ENCODE results near the gene DPEP1.
A peak's percentile ranks its signal among the peaks of the same experiment; 100 is the strongest.
"Not testable (repeated sequence)": the region's sequence is repeated elsewhere in the genome, so short reads cannot be mapped to it uniquely, and the experiment has no call there.

DPEP1 gene

DNA sequence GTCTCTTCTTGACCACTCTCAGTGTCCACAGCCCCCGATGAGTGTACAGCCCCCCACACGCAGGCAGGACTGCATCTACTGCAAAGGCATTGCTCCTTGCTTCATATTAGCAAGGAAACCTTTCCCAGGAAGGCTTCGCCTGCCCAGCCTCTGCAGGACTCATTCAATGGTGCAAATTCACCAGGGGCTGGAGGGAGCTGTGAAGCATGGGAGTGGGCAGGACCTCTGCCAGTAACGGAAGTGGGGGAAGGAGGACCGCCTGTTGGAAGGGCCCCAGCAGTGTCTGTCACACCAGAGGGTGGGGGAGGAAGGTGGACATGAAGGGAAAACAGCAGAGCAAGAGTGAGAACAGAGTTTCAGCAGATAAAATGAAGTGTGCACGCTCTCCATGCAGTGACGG lies 46.7 kb downstream of the DPEP1 start:
- Histone ChIP-seq H2AFZ (no peak overlapping the region), H3K36me3 (ENCODE audit: control insufficient read depth, insufficient read depth, low read length) (no peaks in the 10 kb centered on the region), H3K9me3 (ENCODE audit: control insufficient read depth, low read length) (no peaks in the 10 kb centered on the region), H3K4me2 (ENCODE audit: low read length) (no peak overlapping the region), H3K27ac (no peak overlapping the region), H3K79me2 (peaks cover 9% of the 10 kb centered on the region), H3K4me1 (peaks cover 7% of the 10 kb centered on the region), H3K27me3 (ENCODE audit: control insufficient read depth, insufficient read depth, low read length) (no peaks in the 10 kb centered on the region), H3K9ac (no peak overlapping the region), H3K4me3 (ENCODE audit: low read depth, low read length) (no peak overlapping the region)
- TF ChIP-seq, protein P1, sequence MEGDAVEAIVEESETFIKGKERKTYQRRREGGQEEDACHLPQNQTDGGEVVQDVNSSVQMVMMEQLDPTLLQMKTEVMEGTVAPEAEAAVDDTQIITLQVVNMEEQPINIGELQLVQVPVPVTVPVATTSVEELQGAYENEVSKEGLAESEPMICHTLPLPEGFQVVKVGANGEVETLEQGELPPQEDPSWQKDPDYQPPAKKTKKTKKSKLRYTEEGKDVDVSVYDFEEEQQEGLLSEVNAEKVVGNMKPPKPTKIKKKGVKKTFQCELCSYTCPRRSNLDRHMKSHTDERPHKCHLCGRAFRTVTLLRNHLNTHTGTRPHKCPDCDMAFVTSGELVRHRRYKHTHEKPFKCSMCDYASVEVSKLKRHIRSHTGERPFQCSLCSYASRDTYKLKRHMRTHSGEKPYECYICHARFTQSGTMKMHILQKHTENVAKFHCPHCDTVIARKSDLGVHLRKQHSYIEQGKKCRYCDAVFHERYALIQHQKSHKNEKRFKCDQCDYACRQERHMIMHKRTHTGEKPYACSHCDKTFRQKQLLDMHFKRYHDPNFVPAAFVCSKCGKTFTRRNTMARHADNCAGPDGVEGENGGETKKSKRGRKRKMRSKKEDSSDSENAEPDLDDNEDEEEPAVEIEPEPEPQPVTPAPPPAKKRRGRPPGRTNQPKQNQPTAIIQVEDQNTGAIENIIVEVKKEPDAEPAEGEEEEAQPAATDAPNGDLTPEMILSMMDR (IDR thresholded peaks at IDR 0.05), result no peak

DNA sequence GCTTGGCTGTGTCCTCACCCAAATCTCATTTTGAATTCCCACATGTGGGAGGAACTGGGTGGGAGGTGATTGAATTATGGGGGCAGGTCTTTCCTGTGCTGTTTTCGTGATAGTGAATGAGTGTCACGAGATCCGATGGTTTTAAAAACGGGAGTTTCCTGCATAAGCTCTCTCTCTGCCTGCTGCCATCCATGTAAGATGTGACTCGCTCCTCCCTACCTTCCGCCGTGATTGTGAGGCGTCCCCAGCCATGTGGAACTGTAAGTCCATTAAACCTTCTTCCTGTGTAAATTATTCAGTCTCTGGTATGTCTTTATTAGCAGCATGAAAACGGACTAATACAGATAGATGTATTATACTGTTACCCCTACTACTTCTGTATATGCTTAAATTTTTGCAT lies 47.8 kb downstream of the DPEP1 start:
- H2AFZ ChIP-seq, result no peak overlapping the region
- TF ChIP-seq, protein P1 (IDR thresholded peaks at IDR 0.05), result no peak

DNA sequence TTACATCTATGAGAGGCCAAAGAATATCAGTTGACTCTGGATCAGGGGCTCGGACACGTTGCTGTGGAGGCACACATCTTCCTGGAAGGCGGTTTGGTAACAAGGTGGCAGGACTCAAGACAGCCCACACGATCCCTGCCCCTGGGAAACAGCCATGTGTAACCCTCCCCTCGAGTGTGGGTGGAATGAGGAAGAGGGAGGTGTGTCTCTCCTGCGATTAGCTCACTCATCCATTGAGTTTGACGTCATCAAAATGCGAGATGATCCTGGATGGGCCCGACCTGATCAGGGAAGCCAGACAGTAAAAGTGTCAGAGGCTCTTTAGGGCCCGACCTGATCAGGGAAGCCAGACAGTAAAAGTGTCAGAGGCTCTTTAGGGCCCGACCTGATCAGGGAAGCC lies 50.8 kb downstream of the DPEP1 start:
- H3K79me2 ChIP-seq; H3K27ac ChIP-seq; H3K36me3 ChIP-seq (ENCODE audit: control insufficient read depth, insufficient read depth, low read length); H3K9ac ChIP-seq; H3K4me1 ChIP-seq; H2AFZ ChIP-seq; H3K4me3 ChIP-seq (ENCODE audit: low read depth, low read length); H3K4me2 ChIP-seq (ENCODE audit: low read length); H3K9me3 ChIP-seq (ENCODE audit: control insufficient read depth, low read length); H3K27me3 ChIP-seq (ENCODE audit: control insufficient read depth, insufficient read depth, low read length): not testable (repeated sequence)

More for the DNA sequence above, 47.8 kb downstream of the DPEP1 start:
- peaks cover 6% of the 10 kb centered on the region for H3K4me1 ChIP-seq
- peaks cover 8% of the 10 kb centered on the region for H3K79me2 ChIP-seq
- H3K9ac ChIP-seq, result no peak overlapping the region
- H3K27ac ChIP-seq, result no peak overlapping the region
- no peak overlapping the region for H3K4me2 ChIP-seq (ENCODE audit: low read length)
- no peaks in the 10 kb centered on the region for H3K36me3 ChIP-seq (ENCODE audit: control insufficient read depth, insufficient read depth, low read length)
- no peak overlapping the region for H3K4me3 ChIP-seq (ENCODE audit: low read depth, low read length)
- H3K27me3 ChIP-seq (ENCODE audit: control insufficient read depth, insufficient read depth, low read length), result no peaks in the 10 kb centered on the region
- H3K9me3 ChIP-seq (ENCODE audit: control insufficient read depth, low read length), result no peaks in the 10 kb centered on the region

DNA sequence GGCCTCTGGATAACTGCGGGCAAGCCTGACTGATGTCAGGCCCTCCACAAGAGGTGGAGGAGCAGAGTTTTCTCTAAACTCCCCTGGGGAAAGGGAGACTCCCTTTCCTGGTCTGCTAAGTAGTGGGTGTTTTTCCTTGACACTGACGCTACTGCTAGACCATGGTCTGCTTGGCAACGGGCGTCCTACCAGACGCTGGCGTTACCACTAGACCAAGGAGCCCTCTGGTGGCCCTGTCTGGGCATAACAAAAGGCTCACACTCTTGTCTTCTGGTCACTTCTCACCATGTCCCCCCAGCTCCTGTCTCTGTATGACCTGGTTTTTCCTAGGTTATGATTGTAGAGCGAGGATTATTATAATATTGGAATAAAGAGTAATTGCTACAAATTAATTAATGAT lies 53.6 kb downstream of the DPEP1 start:
- not testable (repeated sequence) for H3K4me2 ChIP-seq (ENCODE audit: low read length); H2AFZ ChIP-seq; H3K27me3 ChIP-seq (ENCODE audit: control insufficient read depth, insufficient read depth, low read length); H3K79me2 ChIP-seq; H3K9ac ChIP-seq; H3K36me3 ChIP-seq (ENCODE audit: control insufficient read depth, insufficient read depth, low read length); H3K4me3 ChIP-seq (ENCODE audit: low read depth, low read length); H3K4me1 ChIP-seq; H3K9me3 ChIP-seq (ENCODE audit: control insufficient read depth, low read length); H3K27ac ChIP-seq
- TF ChIP-seq, protein P1 (IDR thresholded peaks at IDR 0.05), result peak; percentile 11

DNA sequence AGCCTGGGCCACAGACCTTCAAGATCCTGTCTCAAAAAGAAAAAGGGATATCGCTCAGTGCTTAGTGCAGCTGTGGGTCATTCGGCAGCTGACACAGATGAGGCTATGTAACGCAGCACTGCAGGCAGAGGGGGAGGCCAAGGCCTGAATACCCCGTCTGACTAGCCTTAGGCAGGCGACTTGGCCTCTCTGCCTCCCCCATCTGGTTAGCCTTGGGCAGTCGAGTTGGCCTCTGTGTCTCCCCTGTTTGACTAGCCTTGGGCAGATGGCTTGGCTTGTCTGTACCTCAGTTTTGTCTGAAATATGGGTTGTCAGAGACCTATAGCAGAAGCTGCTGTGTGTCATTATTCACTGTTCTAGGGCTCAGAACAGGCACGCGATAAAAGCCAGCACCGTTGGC lies 54.2 kb downstream of the DPEP1 start:
- Histone ChIP-seq H3K79me2 (no peaks in the 10 kb centered on the region), H3K27ac (no peak overlapping the region)
- TF ChIP-seq, protein P1 (IDR thresholded peaks at IDR 0.05), result no peak

More for the DNA sequence above, 54.2 kb downstream of the DPEP1 start:
- no peak overlapping the region for H3K4me2 ChIP-seq (ENCODE audit: low read length)
- no peaks in the 10 kb centered on the region for H3K36me3 ChIP-seq (ENCODE audit: control insufficient read depth, insufficient read depth, low read length)
- no peak overlapping the region for H3K4me3 ChIP-seq (ENCODE audit: low read depth, low read length)
- no peaks in the 10 kb centered on the region for H3K27me3 ChIP-seq (ENCODE audit: control insufficient read depth, insufficient read depth, low read length)
- no peaks in the 10 kb centered on the region for H3K4me1 ChIP-seq
- H3K9me3 ChIP-seq (ENCODE audit: control insufficient read depth, low read length), result no peaks in the 10 kb centered on the region
- no peak overlapping the region for H3K9ac ChIP-seq
- H2AFZ ChIP-seq, result no peak overlapping the region

Measured in parathyroid adenoma (tissue), 2 donors.